Stimulated activated CD4-positive, alpha-beta T cell treated with anti-CD3 and anti-CD28 coated beads, Interleukin-1b, Interleukin-23, amount 100 ng/mL, for 48 hours (primary cell): ENCODE results near the gene TEF.

Experiments
- DNase-seq: peaks from one replicate; pipeline ENCODE4 v3.0.0-alpha.2; 2020

Gene TEF

GRCh38 chr22:41381329-41382097 is at the start of gene TEF:
Gene TEF, plus strand, starts transcription at chr22:41381942. Its CDS starts 103 bp downstream, at chr22:41382045.
- DNase-seq, result peak; percentile 98

GRCh38 chr22:41332217-41332939 is 49.4 kb upstream of the TEF start:
- no peak for DNase-seq

- DNase-seq, result no peak
These were observed 47.9 kb upstream of the TEF start for GRCh38 chr22:41333806-41334205.

- no peak for DNase-seq
These were observed 47.5 kb upstream of the TEF start for GRCh38 chr22:41334215-41334614.

- DNase-seq, result no peak
These were observed 46.6 kb upstream of the TEF start for GRCh38 chr22:41334951-41335635.

- no peak for DNase-seq
These were observed 43.0 kb upstream of the TEF start for GRCh38 chr22:41338614-41339212.

GRCh38 chr22:41339823-41340222 is 41.9 kb upstream of the TEF start:
- no peak for DNase-seq

- DNase-seq, result no peak
These were observed 41.4 kb upstream of the TEF start for GRCh38 chr22:41340357-41340756.

GRCh38 chr22:41341012-41341411 is 40.7 kb upstream of the TEF start:
- no peak for DNase-seq

- DNase-seq, result peak; percentile 17
These were observed 39.8 kb upstream of the TEF start for GRCh38 chr22:41341990-41342389.

GRCh38 chr22:41343300-41343699 is 38.4 kb upstream of the TEF start:
- DNase-seq, result no peak

GRCh38 chr22:41343717-41344116 is 38.0 kb upstream of the TEF start:
- no peak for DNase-seq

- DNase-seq, result no peak
These were observed 37.5 kb upstream of the TEF start for GRCh38 chr22:41344189-41344788.

GRCh38 chr22:41345807-41346335 is 35.9 kb upstream of the TEF start:
- no peak for DNase-seq

- DNase-seq, result no peak
These were observed 34.5 kb upstream of the TEF start for GRCh38 chr22:41347066-41347859.

- DNase-seq, result no peak
These were observed 32.7 kb upstream of the TEF start for GRCh38 chr22:41348964-41349484.

- DNase-seq, result no peak
These were observed 31.7 kb upstream of the TEF start for GRCh38 chr22:41350087-41350486.

GRCh38 chr22:41351011-41351410 is 30.7 kb upstream of the TEF start:
- DNase-seq, result no peak

GRCh38 chr22:41352058-41352457 is 29.7 kb upstream of the TEF start:
- no peak for DNase-seq

- no peak for DNase-seq
These were observed 27.7 kb upstream of the TEF start for GRCh38 chr22:41353862-41354575.

- DNase-seq, result no peak
These were observed 26.8 kb upstream of the TEF start for GRCh38 chr22:41354979-41355378.
